Transverse colon (tissue), 4 donors: ENCODE measurements around the gene SLC38A3. TPM values are rescaled to one million over a fixed set of nuclear protein-coding genes. Genes with fewer than 3 reads are reported as not detected.

ENCODE experiments used
- DNase-seq: peaks from one replicate; pipeline ENCODE4 v3.0.0-alpha.2; 2019
- H3K27ac ChIP-seq, 4 donors: fragments of 200-600 bp; sonication (generic); 2 replicates each; pipeline ENCODE4 v1.5.1; 2016 to 2018; ENCODE audit warnings: inconsistent platforms in 4 of 4
- H3K27me3 ChIP-seq: fragments of 200-600 bp; sonication (generic); 2 replicates; pipeline ENCODE4 v1.5.1; 2017; ENCODE audit warnings: inconsistent platforms
- H3K36me3 ChIP-seq, 4 donors: fragments of 200-600 bp; sonication (generic); 2 replicates each; pipeline ENCODE4 v1.5.1; 2017 to 2019; ENCODE audit warnings: inconsistent platforms in 4 of 4
- H3K4me1 ChIP-seq, 4 donors: fragments of 200-600 bp; sonication (generic); 2 replicates each; pipeline ENCODE4 v1.5.1; 2017 to 2020; ENCODE audit warnings: inconsistent platforms in 4 of 4
- H3K4me3 ChIP-seq, 4 donors: fragments of 200-600 bp; sonication (generic); 1 replicate in 1 of 4; 2 replicates in 3 of 4; pipeline versions ENCODE4 v1.5.1 to v1.6.1; 2017 to 2019; ENCODE audit warnings: inconsistent platforms in 4 of 4
- H3K9me3 ChIP-seq, 2 donors: fragments of 200-600 bp; sonication (generic); 2 replicates each; pipeline ENCODE4 v1.5.1; 2017 to 2019; ENCODE audit warnings: inconsistent platforms in 2 of 2
- EP300 ChIP-seq: sonication (generic); formaldehyde crosslinking; IDR thresholded peaks from one replicate; pipeline ENCODE4 v1.6.1; 2017; ENCODE audit warnings: antibody characterized with exemption, low read depth
- POLR2A ChIP-seq: fragments of 450-650 bp; IDR thresholded peaks from one replicate; pipeline ENCODE4 v1.6.1; 2016; ENCODE audit warnings: antibody characterized with exemption, mild to moderate bottlenecking, moderate library complexity
- POLR2AphosphoS5 ChIP-seq, 3 donors: sonication (generic); formaldehyde crosslinking; IDR thresholded peaks; one replicate each; pipeline ENCODE4 v1.6.1; 2016; ENCODE audit warnings: antibody characterized with exemption in 3 of 3
- WGBS, 2 donors: methylation state at CpG; one replicate each; pipeline ENCODE4 v1.1.5; 2018; ENCODE audit warnings: low coverage in 1 of 2; 5-methylcytosine and 5-hydroxymethylcytosine counted together
- in situ Hi-C, 4 donors: fragments of 200-750 bp; cut with MboI; loops; one replicate each; pipeline versions ENCODE4 v1.15.0 to v1.15.1; 2017; ENCODE audit warnings: low sequenced_read_pairs in 3 of 4, low pct_ligation_motif_present in 1 of 4, low pct_unique_long_range_greater_than_20kb in 1 of 4
- intact Hi-C: fragments of 100-400 bp; cut with DNase I; formaldehyde crosslinking; loops from one replicate; pipeline ENCODE4 v1.15.1; 2023; ENCODE audit warnings: low total_unique reads
- total RNA-seq, 4 donors: library from RNA; depleted of rRNA; stranded (reverse); fragments of >200 nt; gene quantifications; one replicate each; pipeline ENCODE4 v1.1.0, GENCODE V29; 2016
- TF ChIP-seq, protein P1 (sequence below), 5 experiments: fragments of 200-600 bp in 3 of 5; fragments of 450-650 bp in 2 of 5; sonication (generic) in 3 of 5; IDR thresholded peaks; 1 replicate in 2 of 5; 2 replicates in 3 of 5; pipeline ENCODE4 v1.5.1; 2016 to 2017; ENCODE audit warnings: antibody characterized with exemption in 5 of 5, inconsistent platforms in 3 of 5, mild to moderate bottlenecking in 2 of 5, moderate library complexity in 1 of 5

SLC38A3 gene
- total RNA-seq, 4 donors from 2014 or later = not detected

- intact Hi-C loops (loop anchor here (5.0 kb wide), 1 partner anchor 37 kb away; no protein-coding TSS in a partner anchor), in situ Hi-C loops (no loop called here)
- peak; percentile 64 for DNase-seq
- 31 to 60% methylated on average over 1 to 7 of the region's 7 CpGs for WGBS, 2 donors
- Histone ChIP-seq H3K27me3 (no peaks in the 10 kb centered on the region), H3K36me3 (no peaks in the 10 kb centered on the region), H3K9me3 (no peaks in the 10 kb centered on the region), H3K4me1 (peaks cover 56 to 76% (median 61%) of the 10 kb centered on the region in 4 donors), H3K4me3 (no peak overlapping the region), H3K27ac (peak overlapping the region; percentile 85 to 96 (median 88))
- TF ChIP-seq, protein P1, sequence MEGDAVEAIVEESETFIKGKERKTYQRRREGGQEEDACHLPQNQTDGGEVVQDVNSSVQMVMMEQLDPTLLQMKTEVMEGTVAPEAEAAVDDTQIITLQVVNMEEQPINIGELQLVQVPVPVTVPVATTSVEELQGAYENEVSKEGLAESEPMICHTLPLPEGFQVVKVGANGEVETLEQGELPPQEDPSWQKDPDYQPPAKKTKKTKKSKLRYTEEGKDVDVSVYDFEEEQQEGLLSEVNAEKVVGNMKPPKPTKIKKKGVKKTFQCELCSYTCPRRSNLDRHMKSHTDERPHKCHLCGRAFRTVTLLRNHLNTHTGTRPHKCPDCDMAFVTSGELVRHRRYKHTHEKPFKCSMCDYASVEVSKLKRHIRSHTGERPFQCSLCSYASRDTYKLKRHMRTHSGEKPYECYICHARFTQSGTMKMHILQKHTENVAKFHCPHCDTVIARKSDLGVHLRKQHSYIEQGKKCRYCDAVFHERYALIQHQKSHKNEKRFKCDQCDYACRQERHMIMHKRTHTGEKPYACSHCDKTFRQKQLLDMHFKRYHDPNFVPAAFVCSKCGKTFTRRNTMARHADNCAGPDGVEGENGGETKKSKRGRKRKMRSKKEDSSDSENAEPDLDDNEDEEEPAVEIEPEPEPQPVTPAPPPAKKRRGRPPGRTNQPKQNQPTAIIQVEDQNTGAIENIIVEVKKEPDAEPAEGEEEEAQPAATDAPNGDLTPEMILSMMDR (IDR thresholded peaks at IDR 0.05) = no peak
- peak in 1 of 3 donors; percentile 37 for TF ChIP-seq POLR2AphosphoS5 (IDR thresholded peaks at IDR 0.05)
Observed at GRCh38 chr3:50264383-50264963, 59.4 kb downstream of the SLC38A3 start.

DNA sequence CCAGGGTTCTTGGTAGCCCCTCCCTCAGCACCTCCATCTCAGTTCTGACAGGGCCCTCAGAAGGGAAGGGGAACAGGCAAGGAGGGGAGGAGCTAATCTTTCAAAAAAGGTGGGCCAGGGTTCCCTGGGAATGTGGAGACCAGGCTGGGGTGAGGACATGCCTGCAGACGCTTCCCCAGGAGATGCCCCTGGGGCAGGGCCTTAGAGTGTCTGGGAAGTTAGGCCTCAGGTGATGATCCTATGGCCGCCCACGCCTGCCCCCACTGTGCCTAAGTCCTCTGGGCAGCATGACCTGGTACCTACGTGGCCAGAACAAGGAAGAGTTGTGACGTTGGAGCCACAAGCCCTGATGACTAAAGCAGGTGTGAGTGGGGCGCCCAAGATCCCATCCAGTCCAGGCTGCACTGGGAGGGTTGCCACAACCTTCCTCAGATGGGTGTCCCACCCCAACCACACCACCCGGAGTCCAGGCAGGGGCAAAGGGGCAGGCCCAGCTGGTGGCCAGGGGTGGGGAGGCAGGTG, 60.0 kb downstream of the SLC38A3 start:
- intact Hi-C loops (loop anchor here (5.0 kb wide), 1 partner anchor 38 kb away; no protein-coding TSS in a partner anchor), in situ Hi-C loops (no loop called here)
- peaks cover 56 to 77% (median 62%) of the 10 kb centered on the region in 4 donors for H3K4me1 ChIP-seq
- H3K9me3 ChIP-seq = no peaks in the 10 kb centered on the region
- TF ChIP-seq POLR2A = no peak
- no peak for TF ChIP-seq POLR2AphosphoS5 (IDR thresholded peaks at IDR 0.05)
- no peak for TF ChIP-seq EP300
- H3K36me3 ChIP-seq = no peaks in the 10 kb centered on the region
- H3K27ac ChIP-seq = peak overlapping the region; percentile 85 to 96 (median 88)
- H3K27me3 ChIP-seq = no peaks in the 10 kb centered on the region
- peak; percentile 41 for DNase-seq
- no peak overlapping the region for H3K4me3 ChIP-seq
- WGBS, 2 donors = 56% methylated on average over 7 of the region's 7 CpGs; no CpG with 5 or more reads in 1 of the 2 donors

DNA sequence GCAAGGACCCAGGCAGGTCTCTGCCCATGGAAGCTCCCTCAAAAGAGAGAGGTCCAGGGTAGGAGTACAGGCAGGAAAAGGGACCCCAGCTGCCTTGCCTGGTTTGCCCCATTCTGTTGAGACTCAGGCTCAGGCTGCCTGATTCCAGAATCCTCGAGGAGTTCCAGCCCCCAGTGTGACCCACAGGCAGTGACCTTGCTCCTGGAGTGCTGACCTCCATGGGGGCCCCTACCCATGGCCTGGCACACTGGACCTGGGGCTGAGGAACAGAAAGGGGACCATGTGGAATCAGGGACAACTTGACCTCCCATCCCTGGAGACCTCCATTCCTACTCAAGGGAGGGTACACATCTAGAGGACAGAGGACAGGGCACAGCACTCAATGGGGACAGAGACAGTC, 60.5 kb downstream of the SLC38A3 start:
- no peak overlapping the region for H3K4me3 ChIP-seq
- 45% methylated on average over 1 of the region's 1 CpG; no CpG with 5 or more reads in 1 of the 2 donors for WGBS, 2 donors
- H3K27ac ChIP-seq = peak overlapping the region; percentile 85 to 96 (median 88)
- no peaks in the 10 kb centered on the region for H3K9me3 ChIP-seq
- no peaks in the 10 kb centered on the region for H3K36me3 ChIP-seq
- H3K27me3 ChIP-seq = no peaks in the 10 kb centered on the region
- intact Hi-C loops = no loop called here
- TF ChIP-seq POLR2AphosphoS5 (IDR thresholded peaks at IDR 0.05) (no peak), POLR2A (no peak), EP300 (no peak)
- TF ChIP-seq, protein P1 (IDR thresholded peaks at IDR 0.05) = no peak
- H3K4me1 ChIP-seq = peaks cover 54 to 78% (median 62%) of the 10 kb centered on the region in 4 donors
- in situ Hi-C loops = no loop called here
- DNase-seq = no peak

DNA sequence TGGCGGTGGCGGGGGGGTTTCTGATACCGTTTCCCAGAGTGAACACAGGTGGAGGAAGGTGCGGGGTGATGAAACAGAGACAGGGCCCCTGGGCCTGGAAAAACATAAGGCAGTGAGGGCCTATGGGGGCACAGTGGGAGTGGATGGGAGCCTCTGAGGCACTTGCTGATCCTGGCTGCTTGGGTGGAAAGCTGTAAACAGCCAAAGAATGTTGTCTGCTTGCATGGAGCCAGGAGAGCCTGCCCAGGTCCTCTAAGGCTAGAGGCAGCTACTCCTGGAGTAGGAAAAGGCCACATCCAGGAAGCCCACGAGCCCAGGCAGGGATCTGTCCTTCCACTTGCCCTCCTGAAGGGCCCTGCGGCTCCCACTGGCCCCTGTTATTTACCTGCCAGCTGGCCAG, 60.9 kb downstream of the SLC38A3 start:
- intact Hi-C loops = no loop called here
- TF ChIP-seq POLR2A = no peak
- no peak for TF ChIP-seq POLR2AphosphoS5 (IDR thresholded peaks at IDR 0.05)
- TF ChIP-seq, protein P1 (IDR thresholded peaks at IDR 0.05) = no peak
- no peak for TF ChIP-seq EP300
- Histone ChIP-seq H3K4me3 (no peak overlapping the region), H3K27ac (peak overlapping the region; percentile 85 to 96 (median 88)), H3K36me3 (no peaks in the 10 kb centered on the region), H3K9me3 (no peaks in the 10 kb centered on the region), H3K4me1 (peaks cover 51 to 75% (median 58%) of the 10 kb centered on the region in 4 donors), H3K27me3 (no peaks in the 10 kb centered on the region)
- in situ Hi-C loops = no loop called here
- DNase-seq = no peak
- WGBS, 2 donors = 85 to 96% methylated on average over 4 to 6 of the region's 6 CpGs
